AG04450 (cell line): ENCODE measurements around the gene CRPPA. TPM values are rescaled to one million over a fixed set of nuclear protein-coding genes. Genes with fewer than 3 reads are reported as not detected.

Experiments
- CTCF ChIA-PET: fragments of 300-600, 350-600 bp; formaldehyde crosslinking; extraction: SDS; loops from one replicate; lab custom pipeline; 2022; ENCODE audit warnings: antibody characterized with exemption, inconsistent platforms; lab: Charles Lee
- POLR2A ChIA-PET: fragments of 350-600 bp; formaldehyde crosslinking; extraction: SDS; loops from one replicate; lab custom pipeline; 2021; ENCODE audit warnings: antibody characterized with exemption, inconsistent platforms; lab: Yijun Ruan, JAX
- DNase-seq: peaks from one replicate; pipeline ENCODE4 v3.0.0-alpha.2; 2011; ENCODE audit warnings: low read depth, low spot score
- H3K27ac ChIP-seq: one replicate; pipeline ENCODE4 v1.5.1; 2012; ENCODE audit warnings: low read depth, low read length, control low read depth
- H3K27me3 ChIP-seq: one replicate; pipeline ENCODE4 v1.6.0; 2012; ENCODE audit warnings: low read length; ENCODE audit not compliant: control insufficient read depth, insufficient read depth
- H3K4me3 ChIP-seq: 2 replicates; pipeline ENCODE4 v1.5.1; 2011; ENCODE audit warnings: mild to moderate bottlenecking, low read depth, low read length, control low read depth
- H3K9me3 ChIP-seq: 2 replicates; pipeline ENCODE4 v1.5.1; 2012; ENCODE audit warnings: low read length; ENCODE audit not compliant: control insufficient read depth, insufficient read depth
- polyA plus RNA-seq: library from polyadenylated mRNA; depleted of rRNA; stranded (reverse); fragments of >200 nt; gene quantifications from 2 replicates; pipeline ENCODE4 v1.2.3, GENCODE V29; 2011
- TF ChIP-seq, protein P1 (sequence below): IDR thresholded peaks from 2 replicates; pipeline ENCODE4 v1.5.1; 2011; ENCODE audit warnings: low read depth, low read length, control low read depth, inconsistent platforms

CRPPA gene
- polyA plus RNA-seq, 1 experiment, result 0.92 TPM

DNA sequence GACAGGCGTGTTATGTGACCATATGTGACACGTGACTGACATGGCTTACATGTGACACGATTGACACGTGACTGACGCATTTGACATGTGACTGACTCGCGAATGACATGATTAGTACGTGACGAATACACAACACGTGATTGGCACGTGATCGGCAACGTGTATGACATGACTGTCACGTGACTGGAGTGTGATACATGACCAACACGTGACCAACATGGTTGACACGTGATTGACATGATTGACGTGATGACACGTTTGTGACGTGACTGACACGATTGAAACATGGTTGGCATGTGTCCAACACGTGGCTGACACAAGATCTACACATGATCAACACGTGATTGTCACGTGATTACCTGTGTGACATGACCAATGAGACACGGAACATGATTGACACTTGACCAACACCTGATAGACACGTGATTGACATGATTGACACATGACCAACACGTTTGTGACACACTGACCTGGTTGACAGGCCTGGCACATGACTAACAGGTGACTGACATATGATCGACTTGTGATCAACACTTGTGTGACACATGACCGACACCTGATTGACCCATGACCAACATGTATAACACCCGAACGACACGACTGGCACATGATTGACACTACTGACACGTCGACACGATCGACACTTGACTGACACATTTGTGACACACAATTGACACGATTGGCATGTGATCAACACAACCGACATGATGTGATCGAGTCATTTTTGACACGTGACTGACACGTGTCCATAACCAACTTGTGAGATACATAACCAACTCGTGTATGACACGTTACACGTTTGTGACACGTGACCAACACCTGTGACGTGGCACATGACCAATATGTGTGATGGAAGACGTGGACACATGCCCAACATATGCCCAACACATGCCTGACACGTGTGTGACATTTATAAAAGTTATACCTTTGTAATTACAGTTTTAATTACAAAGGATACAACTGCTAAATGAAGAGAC is 21.1 kb downstream of the CRPPA start:
- Histone ChIP-seq H3K9me3 (peaks cover 10% of the 10 kb centered on the region; the same call in 1 of the 2 replicates), H3K4me3 (no peak overlapping the region), H3K27me3 (no peaks in the 10 kb centered on the region), H3K27ac (no peak overlapping the region)
- DNase-seq, result no peak
- ChIA-PET CTCF (no interaction called here), POLR2A (no interaction called here)
- TF ChIP-seq, protein P1, sequence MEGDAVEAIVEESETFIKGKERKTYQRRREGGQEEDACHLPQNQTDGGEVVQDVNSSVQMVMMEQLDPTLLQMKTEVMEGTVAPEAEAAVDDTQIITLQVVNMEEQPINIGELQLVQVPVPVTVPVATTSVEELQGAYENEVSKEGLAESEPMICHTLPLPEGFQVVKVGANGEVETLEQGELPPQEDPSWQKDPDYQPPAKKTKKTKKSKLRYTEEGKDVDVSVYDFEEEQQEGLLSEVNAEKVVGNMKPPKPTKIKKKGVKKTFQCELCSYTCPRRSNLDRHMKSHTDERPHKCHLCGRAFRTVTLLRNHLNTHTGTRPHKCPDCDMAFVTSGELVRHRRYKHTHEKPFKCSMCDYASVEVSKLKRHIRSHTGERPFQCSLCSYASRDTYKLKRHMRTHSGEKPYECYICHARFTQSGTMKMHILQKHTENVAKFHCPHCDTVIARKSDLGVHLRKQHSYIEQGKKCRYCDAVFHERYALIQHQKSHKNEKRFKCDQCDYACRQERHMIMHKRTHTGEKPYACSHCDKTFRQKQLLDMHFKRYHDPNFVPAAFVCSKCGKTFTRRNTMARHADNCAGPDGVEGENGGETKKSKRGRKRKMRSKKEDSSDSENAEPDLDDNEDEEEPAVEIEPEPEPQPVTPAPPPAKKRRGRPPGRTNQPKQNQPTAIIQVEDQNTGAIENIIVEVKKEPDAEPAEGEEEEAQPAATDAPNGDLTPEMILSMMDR, result no peak

- CTCF ChIA-PET, result no interaction called here
- no peak overlapping the region for H3K27ac ChIP-seq
- no peak overlapping the region for H3K4me3 ChIP-seq
- DNase-seq, result no peak
- peaks cover 10% of the 10 kb centered on the region; the same call in 1 of the 2 replicates for H3K9me3 ChIP-seq
- TF ChIP-seq, protein P1, result no peak
- POLR2A ChIA-PET, result no interaction called here
- no peaks in the 10 kb centered on the region for H3K27me3 ChIP-seq
These were observed 22.0 kb downstream of the CRPPA start for GRCh38 chr7:16399265-16399831.

DNA sequence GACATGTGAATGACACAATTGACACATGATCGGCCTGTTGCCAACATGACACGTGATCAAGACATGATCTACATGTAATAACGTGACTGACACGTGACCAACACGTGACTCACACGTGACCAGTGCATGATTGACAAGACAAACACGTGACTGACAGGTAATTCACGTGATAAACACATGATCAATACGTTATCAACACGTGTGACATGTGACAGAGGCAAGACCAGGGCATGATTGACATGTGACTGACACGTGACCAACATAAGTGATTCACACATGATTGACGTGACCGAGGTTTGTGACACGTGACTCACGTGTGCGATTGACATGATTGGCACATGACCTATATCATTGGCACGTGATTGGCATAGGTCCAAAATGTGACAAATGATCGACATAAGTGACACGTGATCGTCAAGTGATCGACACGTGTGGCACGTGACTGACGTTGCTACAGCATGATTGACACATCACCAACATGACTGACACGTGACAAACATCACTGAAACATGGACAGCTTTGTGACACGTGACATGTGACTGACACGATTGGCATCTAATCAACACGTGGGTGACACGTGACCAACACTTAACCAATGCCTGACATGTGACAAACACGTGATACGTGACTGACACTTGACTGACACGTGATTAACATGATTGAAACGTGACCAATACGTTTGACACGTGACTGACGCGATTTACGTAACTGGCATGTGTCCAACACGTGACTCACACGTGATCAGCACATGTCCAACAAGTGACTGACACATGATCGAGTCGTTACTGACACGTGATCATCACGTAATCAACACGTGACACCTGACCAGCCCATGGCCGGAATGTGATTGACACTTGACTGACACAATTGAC is 23.0 kb downstream of the CRPPA start:
- TF ChIP-seq, protein P1, result no peak
- Histone ChIP-seq H3K4me3 (no peak overlapping the region), H3K27ac (no peak overlapping the region), H3K9me3 (peaks cover 10% of the 10 kb centered on the region; the same call in 1 of the 2 replicates), H3K27me3 (no peaks in the 10 kb centered on the region)
- ChIA-PET POLR2A (no interaction called here), CTCF (no interaction called here)
- DNase-seq, result no peak

DNA sequence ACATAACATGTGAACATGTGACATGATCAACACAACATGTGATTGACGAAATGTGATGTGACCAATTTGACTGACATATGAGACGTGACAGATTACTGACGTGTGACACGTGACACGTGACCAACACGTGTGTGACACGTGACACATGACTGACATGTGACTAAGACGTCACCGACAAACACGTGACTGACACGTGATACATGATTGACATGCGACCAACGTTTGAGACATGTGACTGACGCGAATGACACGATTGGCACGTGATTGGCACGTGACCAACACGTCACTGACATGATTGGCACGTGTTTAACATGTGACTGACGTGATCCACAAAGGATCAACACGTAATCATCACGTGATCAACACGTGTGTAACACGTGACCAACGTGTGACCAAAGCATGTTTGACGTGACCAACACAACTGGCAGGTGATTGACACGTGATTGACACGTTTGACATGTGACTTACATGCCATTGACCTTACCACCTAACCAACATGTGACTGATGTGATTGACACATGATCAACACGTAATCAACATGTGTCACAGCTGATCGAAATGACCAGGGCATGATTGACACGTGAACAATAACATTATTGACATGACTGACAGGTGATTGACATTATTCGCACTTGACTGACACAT is 23.7 kb downstream of the CRPPA start:
- ChIA-PET POLR2A (no interaction called here), CTCF (no interaction called here)
- Histone ChIP-seq H3K9me3 (peaks cover 10% of the 10 kb centered on the region; the same call in 1 of the 2 replicates), H3K4me3 (no peak overlapping the region), H3K27ac (no peak overlapping the region), H3K27me3 (no peaks in the 10 kb centered on the region)
- DNase-seq, result no peak
- TF ChIP-seq, protein P1, result no peak
